Renal pelvis (tissue), 4 donors: Measurements from ENCODE around the gene ZC3H18. TPM values are rescaled to one million over a fixed set of nuclear protein-coding genes. Genes with fewer than 3 reads are reported as not detected.
A peak's percentile ranks its signal among the peaks of the same experiment; 100 is the strongest.

ENCODE experiments used
- DNase-seq: peaks from one replicate; pipeline ENCODE4 v3.0.0-alpha.2; 2013
- polyA plus RNA-seq, 3 donors: library from polyadenylated mRNA; unstranded; fragments of 120-200 nt; gene quantifications; one replicate each; pipeline ENCODE4 v1.2.1, GENCODE V29; 2013; ENCODE audit not compliant: insufficient read length in 3 of 3

The ZC3H18 gene
- polyA plus RNA-seq, 3 donors: 40.9 to 47.5 (median 41.3) TPM

- no peak for DNase-seq
These were observed 21.9 kb upstream of the ZC3H18 start for GRCh38 chr16:88548131-88548874.

GRCh38 chr16:88548985-88549384, 21.2 kb upstream of the ZC3H18 start:
- no peak for DNase-seq

DNA sequence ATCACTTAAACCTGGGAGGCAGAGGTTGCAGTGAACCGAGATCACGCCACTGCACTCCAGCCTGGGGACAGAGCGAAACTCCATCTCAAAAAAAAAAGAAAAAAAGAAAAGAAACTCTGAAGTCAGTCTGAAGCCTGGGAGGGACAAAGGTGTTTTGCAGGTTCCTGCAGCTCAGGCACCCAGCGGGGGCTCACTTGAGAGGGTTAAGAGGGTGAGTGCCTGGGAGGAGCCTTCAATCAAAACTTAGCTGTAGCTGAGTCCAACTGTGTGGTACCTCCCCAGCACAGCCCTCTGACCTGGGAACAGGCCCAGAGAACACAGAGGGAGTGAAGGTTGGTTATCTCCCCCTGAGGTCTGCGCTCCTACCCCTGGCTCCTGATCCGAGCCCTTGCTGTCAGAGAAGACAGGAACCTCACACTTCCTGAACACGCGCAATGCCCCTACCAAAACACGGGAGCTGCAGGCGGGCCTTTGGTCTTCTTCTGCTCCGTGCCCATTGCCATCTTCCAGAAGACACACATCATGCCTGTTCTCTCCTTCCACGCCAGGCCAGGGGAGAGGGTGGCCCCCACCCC, 20.4 kb upstream of the ZC3H18 start:
- no peak for DNase-seq

DNA sequence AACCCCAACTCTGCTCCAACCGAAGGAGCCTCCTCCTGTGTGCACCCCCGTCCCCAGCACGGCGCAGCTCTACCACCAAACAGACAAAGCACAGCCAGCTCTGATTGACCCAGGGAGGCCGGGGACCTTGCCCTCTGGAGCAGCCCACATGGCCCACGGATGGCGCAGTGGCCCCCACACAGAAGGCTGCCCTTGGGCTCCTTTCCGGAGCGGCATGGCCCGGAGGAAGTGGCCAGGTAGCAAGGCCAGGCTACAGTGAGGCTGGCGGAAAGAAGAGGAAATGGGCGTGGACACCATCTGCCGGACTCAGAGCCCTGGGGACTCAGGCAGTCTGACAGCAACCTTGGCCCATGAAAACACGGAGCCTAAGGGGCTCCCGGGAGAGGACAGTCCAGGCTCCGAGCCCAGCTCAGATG, 19.9 kb upstream of the ZC3H18 start:
- DNase-seq: no peak

GRCh38 chr16:88552166-88552565, 18.0 kb upstream of the ZC3H18 start:
- no peak for DNase-seq

GRCh38 chr16:88552815-88553214, 17.4 kb upstream of the ZC3H18 start:
- DNase-seq: no peak

- DNase-seq: no peak
These were observed 16.5 kb upstream of the ZC3H18 start for GRCh38 chr16:88553739-88554138.

DNA sequence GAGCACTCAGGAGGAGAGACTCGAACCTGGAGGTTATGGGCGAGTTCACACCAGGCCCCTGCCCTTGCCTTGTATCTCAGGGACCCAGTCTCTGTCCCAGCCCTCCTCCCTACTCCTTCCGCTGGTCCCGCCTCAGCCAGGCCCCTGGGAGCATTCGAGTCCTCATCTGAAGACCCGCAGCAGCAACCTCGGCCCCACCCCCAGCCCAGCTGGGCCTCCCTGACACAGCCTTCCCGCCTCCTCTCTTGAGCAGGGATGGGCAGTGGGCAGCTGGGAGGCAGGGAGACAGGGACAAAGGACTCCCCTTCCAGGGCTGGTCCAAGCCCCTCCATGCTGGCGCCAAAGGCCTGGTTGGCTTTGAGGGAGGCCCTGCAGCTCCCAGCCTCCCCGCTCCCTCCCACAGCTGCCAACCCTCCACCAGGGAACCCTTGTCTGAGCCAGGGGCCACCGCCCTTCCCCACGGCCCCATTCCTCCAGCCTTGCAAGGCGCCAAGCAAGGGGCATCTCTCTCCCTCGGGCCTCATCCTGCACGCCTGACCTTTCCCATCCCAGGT, 15.4 kb upstream of the ZC3H18 start:
- DNase-seq: no peak

GRCh38 chr16:88556294-88556988, 13.8 kb upstream of the ZC3H18 start:
- DNase-seq: no peak

DNA sequence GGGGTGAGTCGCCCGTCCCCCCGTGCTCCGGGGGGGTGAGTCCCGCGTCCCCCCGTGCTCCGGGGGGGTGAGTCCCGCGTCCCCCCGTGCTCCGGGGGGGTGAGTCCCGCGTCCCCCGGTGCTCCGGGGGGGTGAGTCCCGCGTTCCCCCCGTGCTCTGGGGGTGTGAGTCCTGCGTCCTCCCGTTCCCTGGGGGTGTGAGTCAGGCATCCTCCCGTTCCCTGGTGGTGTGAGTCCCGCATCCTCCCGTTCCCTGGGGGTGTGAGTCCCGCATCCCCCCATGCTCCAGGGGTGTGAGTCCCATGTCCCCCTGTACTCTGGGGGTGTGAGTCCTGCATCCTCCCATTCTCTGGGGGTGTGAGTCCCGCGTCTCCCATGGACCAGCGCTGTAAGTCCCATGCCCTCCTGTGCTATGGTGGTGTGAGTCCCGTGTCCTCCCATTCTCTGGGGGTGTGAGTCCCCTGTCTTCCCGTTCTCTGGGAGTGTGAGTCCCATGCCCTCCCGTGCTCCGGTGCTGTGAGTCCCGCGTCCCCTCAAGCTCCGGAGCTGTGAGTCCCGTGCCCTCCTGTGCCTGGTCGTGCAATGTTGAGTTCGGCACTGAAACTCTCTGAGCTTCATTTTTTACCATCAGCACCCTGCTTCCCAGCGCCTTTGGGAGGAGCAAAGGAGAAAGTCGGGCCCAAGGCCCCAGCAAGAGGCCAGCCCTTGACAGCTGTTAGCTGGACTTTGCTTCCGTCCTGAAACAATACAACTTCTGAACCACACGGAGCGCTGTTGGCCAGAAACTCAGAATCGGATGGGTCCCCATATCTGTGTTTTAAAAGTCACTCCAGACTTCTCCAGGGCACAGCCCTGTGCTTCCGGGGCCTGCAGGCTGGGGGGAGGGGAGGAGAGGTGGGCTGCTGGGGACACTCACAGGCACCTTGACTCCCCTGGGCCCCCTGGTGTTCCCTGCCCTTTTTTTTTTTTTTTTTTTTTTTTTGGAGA, 11.5 kb upstream of the ZC3H18 start:
- DNase-seq: peak; percentile 67

DNA sequence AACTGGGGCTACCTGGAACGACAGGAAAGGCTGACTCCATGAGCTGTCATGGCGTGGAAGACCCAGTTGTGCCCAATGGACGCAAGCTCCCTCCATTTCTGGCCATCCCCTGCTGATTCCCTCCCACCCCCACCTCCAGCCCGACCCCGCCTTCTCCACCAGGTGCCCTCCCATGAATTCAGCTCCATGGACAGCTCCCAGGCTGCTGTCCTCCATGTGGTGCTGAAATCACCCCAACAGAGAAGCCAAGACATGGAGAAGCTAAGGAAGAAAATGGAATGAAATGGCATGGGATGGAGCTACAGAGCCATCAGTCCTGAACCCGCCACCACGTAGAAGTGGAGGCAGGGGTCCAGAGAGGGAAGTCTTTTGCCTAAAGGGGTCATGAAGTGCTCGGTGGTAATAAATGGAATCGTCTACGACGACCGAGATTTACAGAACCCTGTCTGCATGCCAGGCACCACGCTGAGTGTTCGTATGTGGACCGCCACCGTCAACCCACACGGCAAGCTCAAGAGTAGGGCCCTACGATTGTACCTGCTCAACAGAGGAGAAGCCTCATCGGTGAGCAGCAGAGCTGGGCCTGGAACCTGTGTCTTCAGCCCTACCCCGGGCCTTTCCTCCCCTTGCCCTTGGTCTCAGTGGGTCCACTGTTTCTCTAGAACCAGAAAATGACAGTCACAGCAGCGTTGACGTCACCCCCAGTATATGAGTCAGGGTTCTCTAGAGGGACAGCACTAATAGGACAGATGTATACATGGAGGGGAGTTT, 9.3 kb upstream of the ZC3H18 start:
- DNase-seq: peak; percentile 61

GRCh38 chr16:88561485-88562359, 8.5 kb upstream of the ZC3H18 start:
- DNase-seq: no peak

DNA sequence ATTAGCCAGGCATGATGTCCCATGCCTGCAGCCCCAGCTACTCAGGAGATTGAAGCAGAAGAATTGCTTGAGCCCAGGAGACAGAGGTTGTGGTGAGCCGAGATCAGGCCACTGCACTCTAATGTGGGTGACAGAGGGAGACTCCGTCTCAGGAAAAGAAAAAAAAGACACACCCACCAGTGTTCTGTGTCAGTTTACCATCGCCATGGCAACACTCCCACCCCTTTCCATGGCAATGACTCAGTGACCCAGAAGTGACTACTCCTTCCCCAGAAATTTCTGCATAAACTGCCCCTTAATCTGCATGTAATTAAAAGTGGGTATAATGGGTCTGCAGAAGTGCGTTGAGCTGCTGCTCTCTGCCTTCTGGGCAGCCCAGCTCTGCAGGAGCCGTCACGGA, 4.0 kb upstream of the ZC3H18 start:
- no peak for DNase-seq

GRCh38 chr16:88568710-88569613, 1.2 kb upstream of the ZC3H18 start:
- no peak for DNase-seq

DNA sequence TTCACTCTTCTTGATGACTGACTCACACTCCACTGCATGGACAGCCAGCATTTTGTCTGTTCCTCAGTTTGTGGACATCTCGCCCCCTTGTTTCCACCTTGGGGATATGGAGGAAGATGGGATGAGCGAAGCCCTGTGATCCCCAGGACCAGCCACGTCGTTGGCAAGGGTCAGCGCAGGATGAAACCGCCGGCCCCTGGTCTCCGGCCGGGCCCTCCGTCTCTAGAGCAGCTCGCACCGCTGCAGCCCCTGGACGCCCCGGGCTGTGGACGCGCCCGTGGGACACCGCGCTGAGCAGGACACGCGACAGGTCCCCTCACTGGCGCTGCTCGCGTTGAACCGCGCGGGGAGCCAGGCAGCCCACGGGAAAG, 604 bp upstream of the ZC3H18 start:
- no peak for DNase-seq

GRCh38 chr16:88570691-88571092, 489 bp downstream of the ZC3H18 start:
- DNase-seq: no peak

- no peak for DNase-seq
These were observed 5.0 kb downstream of the ZC3H18 start for GRCh38 chr16:88575251-88575650.

- no peak for DNase-seq
These were observed 6.1 kb downstream of the ZC3H18 start for GRCh38 chr16:88576307-88576706.

- no peak for DNase-seq
These were observed 7.0 kb downstream of the ZC3H18 start for GRCh38 chr16:88577166-88577565.
